ENCODE results near the gene RASGRP1. TPM values are rescaled to one million over a fixed set of nuclear protein-coding genes. Genes with fewer than 3 reads are reported as not detected.

Gene RASGRP1
- total and polyA plus RNA-seq, 10 of the 15 experiments (the other 5 are each of a cell fraction or from before 2014, with no cell fraction given) = 5.6 to 234 (median 20.9) TPM

- intact Hi-C loops (cut with micrococcal nuclease; ENCODE audit: unreplicated experiment) = loop anchor here (5.0 kb wide), 1 partner anchor 103 kb away; the partner anchor contains the start of gene RASGRP1
- 94% methylated on average over 6 of the region's 6 CpGs for WGBS (ENCODE audit: insufficient coverage, insufficient replicate concordance, low lambda C conversion rate, missing lambda C conversion rate)
- Histone ChIP-seq H3K27me3 (replicated peaks in 1 of 2; ENCODE audit: control insufficient read depth in 2 of 2, insufficient read depth in 2 of 2, low read length in 1 of 2) (no peaks in the 10 kb centered on the region), H3K9ac (ENCODE audit: control insufficient read depth, insufficient read depth, low read length) (no peak overlapping the region), H3K36me3 (ENCODE audit: control insufficient read depth in 2 of 2, insufficient read depth in 2 of 2, low read length in 1 of 2) (no peaks in the 10 kb centered on the region; a peak in 1 of 4 replicates), H3K27ac (ENCODE audit: control insufficient read depth, insufficient read depth) (no peak overlapping the region; the same call in 1 of the 2 replicates), H2AFZ (ENCODE audit: control insufficient read depth, low read depth, low read length) (no peak overlapping the region), H3K4me2 (ENCODE audit: control insufficient read depth, insufficient read depth) (peak overlapping the region; percentile 69; the same call in 1 of the 2 replicates), H3K79me2 (ENCODE audit: control insufficient read depth, insufficient read depth, low read length) (peaks cover 92% of the 10 kb centered on the region), H3K4me1 (ENCODE audit: control insufficient read depth, insufficient read depth, low read length) (peaks cover 15% of the 10 kb centered on the region; the same call in 1 of the 2 replicates), H3K4me3 (peak overlapping the region; percentile 12; the same call in 1 of the 2 replicates), H3K9me3 (replicated peaks; ENCODE audit: control insufficient read depth, insufficient read depth, low read length) (no peaks in the 10 kb centered on the region), H4K20me1 (ENCODE audit: control insufficient read depth, insufficient read depth) (no peaks in the 10 kb centered on the region)
- no peak for TF ChIP-seq E2F4 (IDR thresholded peaks at IDR 0.05; ENCODE audit: low read depth, low read length)
- no peak for TF ChIP-seq TCF3 (IDR thresholded peaks at IDR 0.05; ENCODE audit: borderline replicate concordance, insufficient read depth, low read depth, low read length)
- TF ChIP-seq TCF7 (IDR thresholded peaks at IDR 0.05; ENCODE audit: borderline replicate concordance) = no peak
- no peak for TF ChIP-seq RELA (IDR thresholded peaks at IDR 0.05; ENCODE audit: borderline replicate concordance, partially characterized antibody)
- TF ChIP-seq CUX1 (IDR thresholded peaks at IDR 0.05; ENCODE audit: insufficient replicate concordance, low read depth, low read length) = no peak
- no peak for TF ChIP-seq SP1 (IDR thresholded peaks at IDR 0.05; ENCODE audit: low read depth, low read length)
- TF ChIP-seq HDAC6 (IDR thresholded peaks at IDR 0.05; ENCODE audit: unreplicated experiment) = no peak
- no peak for TF ChIP-seq BACH1 (IDR thresholded peaks at IDR 0.05; ENCODE audit: borderline replicate concordance)
- TF ChIP-seq SUPT20H (IDR thresholded peaks at IDR 0.05; ENCODE audit: borderline replicate concordance, control insufficient read depth, low read depth, low read length) = no peak
- TF ChIP-seq GATAD2B (conservative IDR thresholded peaks at IDR 0.05; ENCODE audit: low read depth) = no peak
- no peak for FAIRE-seq
- ChIA-PET SMC1A (ENCODE audit: uncharacterized antibody, unreplicated experiment) (interaction anchor here (1.0 to 2.2 kb wide), 3 partner anchors 19 to 227 kb away, joined by 3 to 27 read pairs (median 3); no protein-coding TSS in a partner anchor), RAD21 (ENCODE audit: unreplicated experiment) (interaction anchor here (0.8 to 1.9 kb wide), 2 partner anchors 19 to 20 kb away, joined by 3 to 27 read pairs; no protein-coding TSS in a partner anchor), POLR2A (interaction anchor here (1.0 kb wide), 1 partner anchor 13 kb away, joined by 4 read pairs; no protein-coding TSS in a partner anchor), CTCF (interaction anchor here (0.6 to 4.7 kb wide), 6 partner anchors 13 to 665 kb away, joined by 3 to 59 read pairs (median 7); no protein-coding TSS in a partner anchor)
- no peak for DNase-seq (ENCODE audit: low read depth, low spot score)
- in situ Hi-C loops (cut with MboI) = no loop called here
- no peak for ATAC-seq
- no TSS peak for BruUV-seq (replicated peaks)
These were observed 105.1 kb downstream of the RASGRP1 start for GRCh38 chr15:38459480-38459879.

All from GM12878 (cell line).